Type B pancreatic cell (in vitro differentiated cells): Measurements from ENCODE around the gene TSC22D3. TPM values are rescaled to one million over a fixed set of nuclear protein-coding genes. Genes with fewer than 3 reads are reported as not detected.

ENCODE experiments used
- DNase-seq: peaks from one replicate; pipeline ENCODE4 v3.0.0; 2021; ENCODE audit warnings: mixed read lengths; ENCODE audit not compliant: unreplicated experiment; ENCODE audit errors: extremely low spot score
- H3K27ac Mint-ChIP-seq: 2 replicates; pipeline ENCODE4 v1.8.0; 2021; ENCODE audit warnings: mild to moderate bottlenecking, mixed read lengths
- H3K27me3 Mint-ChIP-seq: 2 replicates; pipeline ENCODE4 v1.8.0; 2021; ENCODE audit warnings: mixed read lengths
- H3K36me3 Mint-ChIP-seq: 2 replicates; pipeline ENCODE4 v1.8.0; 2021; ENCODE audit warnings: mixed read lengths
- H3K4me1 Mint-ChIP-seq: one replicate; pipeline ENCODE4 v1.8.0; 2021; ENCODE audit warnings: mixed read lengths; ENCODE audit not compliant: unreplicated experiment
- H3K4me3 Mint-ChIP-seq: 2 replicates; pipeline ENCODE4 v1.8.0; 2021; ENCODE audit warnings: mild to moderate bottlenecking, mixed read lengths
- H3K9me3 Mint-ChIP-seq: 2 replicates; pipeline ENCODE4 v1.8.0; 2021; ENCODE audit warnings: mixed read lengths
- total RNA-seq: library from RNA; stranded (reverse); gene quantifications from 2 replicates; pipeline ENCODE4 v1.2.1, GENCODE V29; 2021; ENCODE audit warnings: low replicate concordance
- TF ChIP-seq, protein P1 (sequence below): fragments of 200-600 bp; sonication (generic); conservative IDR thresholded peaks from 2 replicates; pipeline ENCODE4 v1.5.0; 2021; ENCODE audit warnings: antibody characterized with exemption, mild to moderate bottlenecking

Gene TSC22D3
- total RNA-seq, 1 donor from 2014 or later = 34.2 TPM

GRCh38 chrX:107666931-107667330 is 108.7 kb downstream of the TSC22D3 start:
- H3K36me3 Mint-ChIP-seq = no peaks in the 10 kb centered on the region
- H3K27me3 Mint-ChIP-seq = no peaks in the 10 kb centered on the region
- H3K4me3 Mint-ChIP-seq = no peak overlapping the region
- H3K27ac Mint-ChIP-seq = no peak overlapping the region
- no peak for DNase-seq
- peaks cover 6% of the 10 kb centered on the region for H3K4me1 Mint-ChIP-seq
- H3K9me3 Mint-ChIP-seq = no peaks in the 10 kb centered on the region
- TF ChIP-seq, protein P1, sequence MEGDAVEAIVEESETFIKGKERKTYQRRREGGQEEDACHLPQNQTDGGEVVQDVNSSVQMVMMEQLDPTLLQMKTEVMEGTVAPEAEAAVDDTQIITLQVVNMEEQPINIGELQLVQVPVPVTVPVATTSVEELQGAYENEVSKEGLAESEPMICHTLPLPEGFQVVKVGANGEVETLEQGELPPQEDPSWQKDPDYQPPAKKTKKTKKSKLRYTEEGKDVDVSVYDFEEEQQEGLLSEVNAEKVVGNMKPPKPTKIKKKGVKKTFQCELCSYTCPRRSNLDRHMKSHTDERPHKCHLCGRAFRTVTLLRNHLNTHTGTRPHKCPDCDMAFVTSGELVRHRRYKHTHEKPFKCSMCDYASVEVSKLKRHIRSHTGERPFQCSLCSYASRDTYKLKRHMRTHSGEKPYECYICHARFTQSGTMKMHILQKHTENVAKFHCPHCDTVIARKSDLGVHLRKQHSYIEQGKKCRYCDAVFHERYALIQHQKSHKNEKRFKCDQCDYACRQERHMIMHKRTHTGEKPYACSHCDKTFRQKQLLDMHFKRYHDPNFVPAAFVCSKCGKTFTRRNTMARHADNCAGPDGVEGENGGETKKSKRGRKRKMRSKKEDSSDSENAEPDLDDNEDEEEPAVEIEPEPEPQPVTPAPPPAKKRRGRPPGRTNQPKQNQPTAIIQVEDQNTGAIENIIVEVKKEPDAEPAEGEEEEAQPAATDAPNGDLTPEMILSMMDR = no peak

Other genes starting within 250 kb of the TSC22D3 start
- gene PRPS1, start 147.3 kb downstream of the TSC22D3 start, total RNA-seq = 22.6 and 45.1 TPM in 2 replicates
- gene NCBP2L, start 1.9 kb upstream of the TSC22D3 start, total RNA-seq = not detected in 2 replicates
- gene MID2, start 50.1 kb upstream of the TSC22D3 start, total RNA-seq = 7.2 and 18.6 TPM in 2 replicates
- gene TEX13B, start 206.6 kb upstream of the TSC22D3 start, total RNA-seq = not detected in 2 replicates